GM12878 (cell line): ENCODE measurements around the gene COL15A1. TPM values are rescaled to one million over a fixed set of nuclear protein-coding genes. Genes with fewer than 3 reads are reported as not detected.

Source experiments
- DPF2 ChIP-seq: fragments of 450-650 bp; IDR thresholded peaks from 2 replicates; pipeline ENCODE4 v1.6.1; 2017; ENCODE audit warnings: mild to moderate bottlenecking
- E2F8 ChIP-seq: fragments of 450-650 bp; IDR thresholded peaks from 2 replicates; pipeline ENCODE4 v1.6.1; 2018; ENCODE audit warnings: mild to moderate bottlenecking, low read depth, moderate library complexity; ENCODE audit not compliant: partially characterized antibody
- ETV6 ChIP-seq, 2 experiments: fragments of 450-650 bp in 1 of 2; IDR thresholded peaks in 1 of 2; conservative IDR thresholded peaks in 1 of 2; 2 replicates each; pipeline ENCODE4 v1.6.1; 2014; ENCODE audit warnings: antibody characterized with exemption in 1 of 2, borderline replicate concordance in 1 of 2, low read depth in 1 of 2, mild to moderate bottlenecking in 1 of 2, moderate library complexity in 1 of 2
- FOXM1 ChIP-seq: IDR thresholded peaks from 2 replicates; pipeline ENCODE4 v1.6.1; 2012; ENCODE audit warnings: low read depth, mild to moderate bottlenecking, inconsistent platforms, low read length, moderate library complexity
- HCFC1 ChIP-seq: fragments of 150-350 bp; IDR thresholded peaks from 2 replicates; pipeline ENCODE4 v1.6.1; 2014; ENCODE audit warnings: low read length
- HDAC6 ChIP-seq: fragments of 200-600 bp; sonication (generic); IDR thresholded peaks from one replicate; pipeline ENCODE4 v1.8.0; 2017; ENCODE audit warnings: antibody characterized with exemption; ENCODE audit not compliant: unreplicated experiment
- IKZF1 ChIP-seq: fragments of 450-650 bp; conservative IDR thresholded peaks from 2 replicates; pipeline ENCODE4 v1.6.1; 2017; ENCODE audit warnings: antibody characterized with exemption, mild to moderate bottlenecking
- IRF4 ChIP-seq: IDR thresholded peaks from 2 replicates; pipeline ENCODE4 v1.6.1; 2011; ENCODE audit warnings: low read depth, low read length
- MYC ChIP-seq: IDR thresholded peaks from 2 replicates; pipeline ENCODE4 v1.6.1; 2011; ENCODE audit warnings: mild to moderate bottlenecking, low read length, moderate library complexity, inconsistent platforms; ENCODE audit not compliant: insufficient read depth, insufficient replicate concordance, insufficient read length, severe bottlenecking
- NBN ChIP-seq: fragments of 450-650 bp; IDR thresholded peaks from 2 replicates; pipeline ENCODE4 v1.6.1; 2016
- NFYA ChIP-seq: IDR thresholded peaks from 2 replicates; pipeline ENCODE4 v1.6.1; 2011; ENCODE audit warnings: low read depth, mild to moderate bottlenecking, low read length, improper control_type of control experiment, borderline replicate concordance
- NRF1 ChIP-seq: conservative IDR thresholded peaks from 2 replicates; pipeline ENCODE4 v1.6.1; 2011; ENCODE audit warnings: mild to moderate bottlenecking, low read depth, low read length, improper control_type of control experiment
- PAX5 ChIP-seq: IDR thresholded peaks from 2 replicates; pipeline ENCODE4 v1.6.1; 2011; ENCODE audit warnings: low read depth, low read length, borderline replicate concordance
- POLR2A ChIP-seq: IDR thresholded peaks from 2 replicates; pipeline ENCODE4 v1.6.1; 2011; ENCODE audit warnings: low read depth, mild to moderate bottlenecking, low read length
- RAD51 ChIP-seq: fragments of 450-650 bp; IDR thresholded peaks from 2 replicates; pipeline ENCODE4 v1.6.1; 2016; ENCODE audit warnings: moderate library complexity, mild to moderate bottlenecking, inconsistent platforms
- RUNX3 ChIP-seq: IDR thresholded peaks from 2 replicates; pipeline ENCODE4 v1.6.1; 2012; ENCODE audit warnings: low read length, inconsistent platforms
- SPI1 ChIP-seq: IDR thresholded peaks from 2 replicates; pipeline ENCODE4 v1.6.1; 2011; ENCODE audit warnings: low read depth, mild to moderate bottlenecking, low read length, moderate library complexity, borderline replicate concordance; ENCODE audit not compliant: insufficient read depth
- STAT1 ChIP-seq: fragments of 450-650 bp; conservative IDR thresholded peaks from 2 replicates; pipeline ENCODE4 v1.6.1; 2014; ENCODE audit warnings: antibody characterized with exemption, mild to moderate bottlenecking
- SUPT20H ChIP-seq: IDR thresholded peaks from 2 replicates; pipeline ENCODE4 v1.6.1; 2011; ENCODE audit warnings: low read depth, mild to moderate bottlenecking, low read length, moderate library complexity, borderline replicate concordance; ENCODE audit not compliant: control insufficient read depth
- ZBTB40 ChIP-seq: fragments of 450-650 bp; IDR thresholded peaks from 2 replicates; pipeline ENCODE4 v1.6.1; 2016; ENCODE audit warnings: mild to moderate bottlenecking, moderate library complexity, borderline replicate concordance
- polyA plus RNA-seq, 11 experiments: library from polyadenylated mRNA; depleted of rRNA in 4 of 11; unstranded in 6 of 11; stranded (reverse) in 5 of 11; fragments of >200 nt; fragmentation: Nextera tagmentation in 4 of 11; fragmentation: Illumina TruSeq in 1 of 11; extraction: Ambion mirVana in 4 of 11; extraction: Trizol in 1 of 11; gene quantifications; 1 replicate in 1 of 11; 2 replicates in 10 of 11; pipeline versions ENCODE4 v1.2.1 to v1.2.3, GENCODE V29; 2011 to 2016; ENCODE audit warnings: inconsistent platforms in 2 of 11, missing spikeins in 2 of 11, low read depth in 1 of 11
- total RNA-seq, 4 experiments: library from RNA; depleted of rRNA in 3 of 4; stranded (reverse); fragments of >200 nt in 3 of 4; fragmentation: Illumina TruSeq in 1 of 4; extraction: Trizol in 1 of 4; gene quantifications; 2 replicates each; pipeline versions ENCODE4 v1.2.1 to v1.2.3, GENCODE V29; 2013 to 2021
- TF ChIP-seq, protein P1 (sequence below): fragments of 450-650 bp; conservative IDR thresholded peaks from 2 replicates; pipeline ENCODE4 v1.6.1; 2017; ENCODE audit warnings: mild to moderate bottlenecking, moderate library complexity

Gene COL15A1
- total and polyA plus RNA-seq, 10 of the 15 experiments (the other 5 are each of a cell fraction or from before 2014, with no cell fraction given) = 0.01 to 0.28 (median 0.06) TPM; not detected in 2

- TF ChIP-seq ZBTB40 = no peak
- TF ChIP-seq NFYA = no peak
- peak; percentile 42; the same call in 1 of the 2 replicates for TF ChIP-seq RAD51
- peak; percentile 8; the same call in 1 of the 2 replicates for TF ChIP-seq RUNX3
- no peak for TF ChIP-seq HCFC1
- peak; percentile 29; the same call in 1 of the 2 replicates for TF ChIP-seq DPF2
- no peak for TF ChIP-seq NRF1
- TF ChIP-seq HDAC6 = no peak
- peak; percentile 52; the same call in 1 of the 2 replicates for TF ChIP-seq IKZF1
- no peak for TF ChIP-seq IRF4
- TF ChIP-seq FOXM1 = no peak
- TF ChIP-seq POLR2A = no peak
- peak in 1 of 2 experiments; percentile 75; a peak in 2 of 4 replicates for TF ChIP-seq ETV6 (conservative IDR thresholded peaks at IDR 0.05 in 1 of 2, IDR thresholded peaks at IDR 0.05 in 1 of 2; ENCODE audit: borderline replicate concordance in 1 of 2, low read depth in 1 of 2)
- TF ChIP-seq, protein P1, sequence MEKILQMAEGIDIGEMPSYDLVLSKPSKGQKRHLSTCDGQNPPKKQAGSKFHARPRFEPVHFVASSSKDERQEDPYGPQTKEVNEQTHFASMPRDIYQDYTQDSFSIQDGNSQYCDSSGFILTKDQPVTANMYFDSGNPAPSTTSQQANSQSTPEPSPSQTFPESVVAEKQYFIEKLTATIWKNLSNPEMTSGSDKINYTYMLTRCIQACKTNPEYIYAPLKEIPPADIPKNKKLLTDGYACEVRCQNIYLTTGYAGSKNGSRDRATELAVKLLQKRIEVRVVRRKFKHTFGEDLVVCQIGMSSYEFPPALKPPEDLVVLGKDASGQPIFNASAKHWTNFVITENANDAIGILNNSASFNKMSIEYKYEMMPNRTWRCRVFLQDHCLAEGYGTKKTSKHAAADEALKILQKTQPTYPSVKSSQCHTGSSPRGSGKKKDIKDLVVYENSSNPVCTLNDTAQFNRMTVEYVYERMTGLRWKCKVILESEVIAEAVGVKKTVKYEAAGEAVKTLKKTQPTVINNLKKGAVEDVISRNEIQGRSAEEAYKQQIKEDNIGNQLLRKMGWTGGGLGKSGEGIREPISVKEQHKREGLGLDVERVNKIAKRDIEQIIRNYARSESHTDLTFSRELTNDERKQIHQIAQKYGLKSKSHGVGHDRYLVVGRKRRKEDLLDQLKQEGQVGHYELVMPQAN = no peak
- TF ChIP-seq MYC = no peak
- TF ChIP-seq STAT1 = no peak
- TF ChIP-seq NBN = no peak
- TF ChIP-seq PAX5 = no peak
- no peak for TF ChIP-seq E2F8
- peak; percentile 90 for TF ChIP-seq SPI1
- TF ChIP-seq SUPT20H = no peak
Measured at GRCh38 chr9:99058964-99059921, 115.5 kb downstream of the COL15A1 start (continued).
